Coronary artery (tissue), 2 donors: ENCODE data around the gene AGTRAP.

Experiments used
- DNase-seq: peaks from one replicate; pipeline ENCODE4 v3.0.0-alpha.2; 2017; ENCODE audit warnings: low spot score
- H3K27ac ChIP-seq, 2 donors: fragments of 200-600 bp; sonication (generic); one replicate each; pipeline ENCODE4 v1.5.1; 2016 to 2019
- H3K4me3 ChIP-seq: fragments of 200-600 bp; sonication (generic); 2 replicates; pipeline ENCODE4 v1.5.1; 2016; ENCODE audit warnings: mild to moderate bottlenecking, moderate library complexity
- CTCF ChIP-seq: fragments of 200-600 bp; sonication (generic); IDR thresholded peaks from one replicate; pipeline ENCODE4 v1.5.1; 2019; ENCODE audit warnings: antibody characterized with exemption

AGTRAP gene

GRCh38 chr1:11783556-11783955 is 47.6 kb downstream of the AGTRAP start:
- TF ChIP-seq CTCF: no peak
- Histone ChIP-seq H3K27ac (no peak overlapping the region), H3K4me3 (no peak overlapping the region)
- DNase-seq: no peak

- peak overlapping the region; percentile 63 for H3K4me3 ChIP-seq
- TF ChIP-seq CTCF: no peak
- no peak for DNase-seq
- peak overlapping the region in 1 of 2 donors; percentile 44 for H3K27ac ChIP-seq
Observed at GRCh38 chr1:11784256-11784992, 48.5 kb downstream of the AGTRAP start.

- Histone ChIP-seq H3K4me3 (peak overlapping the region; percentile 63), H3K27ac (peak overlapping the region in 1 of 2 donors; percentile 44)
- no peak for DNase-seq
- peak; percentile 80 for TF ChIP-seq CTCF
Observed at GRCh38 chr1:11784993-11785769, 49.2 kb downstream of the AGTRAP start.

GRCh38 chr1:11786168-11786567 is 50.2 kb downstream of the AGTRAP start:
- no peak overlapping the region for H3K4me3 ChIP-seq
- no peak overlapping the region for H3K27ac ChIP-seq
- DNase-seq: no peak
- no peak for TF ChIP-seq CTCF

GRCh38 chr1:11787251-11787803 is 51.4 kb downstream of the AGTRAP start:
- no peak for DNase-seq
- H3K27ac ChIP-seq: peak overlapping the region; percentile 79 to 99
- TF ChIP-seq CTCF: no peak
- H3K4me3 ChIP-seq: peak overlapping the region; percentile 57

- no peak for TF ChIP-seq CTCF
- no peak for DNase-seq
- Histone ChIP-seq H3K27ac (peak overlapping the region; percentile 79 to 99), H3K4me3 (peak overlapping the region; percentile 57)
Observed at GRCh38 chr1:11787804-11788436, 52.0 kb downstream of the AGTRAP start.
